DOHH2 (cell line): ENCODE results near the gene CAND2.
"Not testable (repeated sequence)": the region's sequence is repeated elsewhere in the genome, so short reads cannot be mapped to it uniquely, and the experiment has no call there.

Experiments used
- H3F3A ChIP-seq: fragments of 200-600 bp; sonication (generic), shearing (Covaris generic); 2 replicates; pipeline ENCODE4 v1.6.0; 2016; ENCODE audit warnings: antibody characterized with exemption, mild to moderate bottlenecking; ENCODE audit not compliant: control insufficient read depth, insufficient read depth
- H3K27ac ChIP-seq: fragments of 200-600 bp; sonication (generic); 2 replicates; pipeline ENCODE4 v1.5.1; 2014; ENCODE audit warnings: low read depth, mild to moderate bottlenecking, low read length, moderate library complexity
- H3K27me3 ChIP-seq: fragments of 200-600 bp; sonication (generic); 2 replicates; pipeline ENCODE4 v1.6.1; 2014; ENCODE audit warnings: mild to moderate bottlenecking, low read length, mixed read lengths; ENCODE audit not compliant: control insufficient read depth
- H3K36me3 ChIP-seq: fragments of 200-600 bp; sonication (generic); 2 replicates; pipeline ENCODE4 v1.6.1; 2014; ENCODE audit warnings: mild to moderate bottlenecking, low read length, moderate library complexity, mixed read lengths; ENCODE audit not compliant: control insufficient read depth
- H3K4me1 ChIP-seq: fragments of 200-600 bp; sonication (generic); 2 replicates; pipeline ENCODE4 v1.6.1; 2014; ENCODE audit warnings: mild to moderate bottlenecking, low read length, mixed read lengths; ENCODE audit not compliant: control insufficient read depth
- H3K4me2 ChIP-seq: fragments of 200-600 bp; sonication (generic); 2 replicates; pipeline ENCODE4 v1.6.0; 2014; ENCODE audit warnings: mild to moderate bottlenecking, low read length, moderate library complexity
- H3K4me3 ChIP-seq: fragments of 200-600 bp; sonication (generic); 2 replicates; pipeline ENCODE4 v1.5.1; 2014; ENCODE audit warnings: mild to moderate bottlenecking, low read length, mixed read lengths
- H3K79me2 ChIP-seq: fragments of 200-600 bp; sonication (generic); 2 replicates; pipeline ENCODE4 v1.6.1; 2014; ENCODE audit warnings: mild to moderate bottlenecking, low read length, mixed read lengths; ENCODE audit not compliant: control insufficient read depth
- H3K9me2 ChIP-seq: fragments of 200-600 bp; sonication (generic); replicated peaks from 2 replicates; pipeline ENCODE4 v1.6.1; 2014; ENCODE audit warnings: mild to moderate bottlenecking, low read length, mixed read lengths; ENCODE audit not compliant: control insufficient read depth
- H3K9me3 ChIP-seq: fragments of 200-600 bp; sonication (generic); 2 replicates; pipeline ENCODE4 v1.6.1; 2014; ENCODE audit warnings: antibody characterized with exemption, low read length, mixed read lengths; ENCODE audit not compliant: control insufficient read depth, insufficient read depth
- H4K20me1 ChIP-seq: fragments of 200-600 bp; sonication (generic); 2 replicates; pipeline ENCODE4 v1.6.0; 2014; ENCODE audit warnings: low read depth, mild to moderate bottlenecking, antibody characterized with exemption, low read length, moderate library complexity; ENCODE audit not compliant: control insufficient read depth, insufficient read depth
- CTCF ChIP-seq: fragments of 200-600 bp; sonication (generic); IDR thresholded peaks from one replicate; pipeline ENCODE4 v1.5.1; 2014; ENCODE audit warnings: antibody characterized with exemption, mild to moderate bottlenecking, low read depth, low read length; ENCODE audit not compliant: poor library complexity, severe bottlenecking
- EZH2phosphoT487 ChIP-seq: fragments of 200-600 bp; sonication (generic); IDR thresholded peaks from 2 replicates; pipeline ENCODE4 v1.6.1; 2017; ENCODE audit warnings: borderline replicate concordance, mild to moderate bottlenecking, antibody characterized with exemption, low read length, moderate library complexity, mixed read lengths

CAND2 gene

DNA sequence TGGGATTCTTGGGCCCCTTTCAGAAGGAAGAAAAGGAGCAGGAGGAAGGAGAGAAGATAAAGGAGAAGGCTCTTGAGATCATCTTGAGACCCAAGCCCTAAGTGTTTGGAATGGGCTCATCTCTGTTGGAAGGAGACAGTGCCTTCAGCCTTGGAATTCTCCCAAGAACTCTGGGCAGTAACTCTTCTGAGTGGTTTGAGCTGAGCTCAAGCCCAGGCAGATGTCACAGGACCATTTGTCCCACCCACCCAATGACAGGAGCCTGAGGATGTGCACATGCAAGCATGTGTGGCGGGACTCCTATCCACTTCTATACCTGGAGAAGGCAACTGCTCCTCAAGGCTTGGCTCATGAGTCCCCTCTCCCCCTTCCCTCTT lies 22.8 kb upstream of the CAND2 start:
- Histone ChIP-seq H3K4me3 (no peak overlapping the region), H3K9me3 (no peaks in the 10 kb centered on the region), H3K4me1 (peaks cover 10% of the 10 kb centered on the region), H3K27ac (no peak overlapping the region), H3K27me3 (0 out of 2 replicates have a peak, but pooled peaks cover 2% of the 10 kb centered on the region), H3F3A (no peaks in the 10 kb centered on the region), H3K4me2 (no peak overlapping the region), H3K9me2 (no peaks in the 10 kb centered on the region), H3K79me2 (no peaks in the 10 kb centered on the region), H3K36me3 (no peaks in the 10 kb centered on the region), H4K20me1 (no peaks in the 10 kb centered on the region)
- TF ChIP-seq EZH2phosphoT487 (no peak), CTCF (no peak)

GRCh38 chr3:12774619-12775018 lies 21.9 kb upstream of the CAND2 start:
- no peaks in the 10 kb centered on the region for H3K9me3 ChIP-seq
- no peaks in the 10 kb centered on the region for H4K20me1 ChIP-seq
- no peaks in the 10 kb centered on the region for H3K79me2 ChIP-seq
- peaks cover 10% of the 10 kb centered on the region for H3K4me1 ChIP-seq
- TF ChIP-seq CTCF (no peak), EZH2phosphoT487 (no peak)
- 0 out of 2 replicates have a peak, but pooled peaks cover 2% of the 10 kb centered on the region for H3K27me3 ChIP-seq
- no peaks in the 10 kb centered on the region for H3K9me2 ChIP-seq
- H3K27ac ChIP-seq, result no peak overlapping the region
- H3K4me3 ChIP-seq, result no peak overlapping the region
- H3K36me3 ChIP-seq, result no peaks in the 10 kb centered on the region
- no peaks in the 10 kb centered on the region for H3F3A ChIP-seq
- H3K4me2 ChIP-seq, result no peak overlapping the region

DNA sequence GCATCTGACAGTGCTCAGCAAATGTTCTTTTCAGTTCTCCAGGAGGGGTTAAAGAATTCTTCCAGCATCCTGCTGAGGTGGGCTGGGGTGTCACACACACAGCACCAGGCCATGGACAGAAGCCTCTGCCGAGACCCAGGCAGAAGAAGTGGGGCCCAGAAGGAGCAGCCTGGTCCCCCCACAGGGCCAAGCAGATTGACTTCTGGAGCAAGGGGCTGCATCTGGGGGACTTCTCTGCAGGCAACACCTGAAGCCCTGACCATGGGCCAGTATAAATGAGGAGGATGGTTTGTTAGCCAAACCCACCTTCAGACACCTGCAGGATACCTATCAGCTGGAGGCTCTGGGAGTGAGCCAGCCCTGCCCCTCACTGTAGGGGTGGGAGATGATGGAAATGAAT lies 21.3 kb upstream of the CAND2 start:
- Histone ChIP-seq H3K9me3 (no peaks in the 10 kb centered on the region), H3F3A (no peaks in the 10 kb centered on the region), H3K4me3 (no peak overlapping the region), H3K27me3 (0 out of 2 replicates have a peak, but pooled peaks cover 2% of the 10 kb centered on the region), H3K4me1 (peaks cover 10% of the 10 kb centered on the region), H3K4me2 (no peak overlapping the region), H4K20me1 (no peaks in the 10 kb centered on the region), H3K36me3 (no peaks in the 10 kb centered on the region), H3K79me2 (no peaks in the 10 kb centered on the region), H3K9me2 (no peaks in the 10 kb centered on the region), H3K27ac (no peak overlapping the region)
- TF ChIP-seq CTCF (no peak), EZH2phosphoT487 (no peak)

DNA sequence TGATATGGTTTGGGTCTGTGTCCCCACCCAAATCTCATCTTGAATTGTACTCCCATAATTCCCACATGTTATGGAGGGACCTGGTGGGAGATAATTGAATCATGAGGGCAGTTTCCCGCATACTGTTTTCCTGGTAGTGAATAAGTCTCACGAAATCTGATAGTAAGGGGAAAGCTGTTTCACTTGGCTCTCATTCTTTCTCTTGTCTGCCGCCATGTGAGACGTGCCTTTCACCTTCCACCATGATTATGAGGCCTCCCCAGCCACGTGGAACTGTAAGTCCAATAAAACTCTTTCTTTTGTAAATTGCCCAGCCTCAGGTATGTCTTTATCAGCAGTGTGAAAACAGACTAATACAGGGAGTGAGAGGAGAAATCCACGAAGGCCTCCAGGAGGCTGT lies 20.5 kb upstream of the CAND2 start:
- not testable (repeated sequence) for H3K9me3 ChIP-seq, H3K27ac ChIP-seq, H3F3A ChIP-seq, H3K4me2 ChIP-seq, H4K20me1 ChIP-seq, H3K27me3 ChIP-seq, H3K4me3 ChIP-seq, H3K36me3 ChIP-seq, H3K4me1 ChIP-seq, H3K9me2 ChIP-seq, H3K79me2 ChIP-seq
